ENCODE results near the gene FUCA1.
A peak's percentile ranks its signal among the peaks of the same experiment; 100 is the strongest.
"Not testable (repeated sequence)": the region's sequence is repeated elsewhere in the genome, so short reads cannot be mapped to it uniquely, and the experiment has no call there.

Gene FUCA1

GRCh38 chr1:23837908-23838307 is 30.2 kb downstream of the FUCA1 start:
- DNase-seq (ENCODE audit: low spot score): no peak

GRCh38 chr1:23836037-23836436 is 32.1 kb downstream of the FUCA1 start:
- no peak for DNase-seq (ENCODE audit: low spot score)

GRCh38 chr1:23834156-23834555 is 33.9 kb downstream of the FUCA1 start:
- DNase-seq (ENCODE audit: low spot score): not testable (repeated sequence)

GRCh38 chr1:23827717-23828116 is 40.4 kb downstream of the FUCA1 start:
- DNase-seq (ENCODE audit: low spot score): no peak

GRCh38 chr1:23826590-23826989 is 41.5 kb downstream of the FUCA1 start:
- DNase-seq (ENCODE audit: low spot score): not testable (repeated sequence)

- no peak for DNase-seq (ENCODE audit: low spot score)
Measured at GRCh38 chr1:23825762-23826522, 42.1 kb downstream of the FUCA1 start.

GRCh38 chr1:23825076-23825761 is 42.9 kb downstream of the FUCA1 start, which contains the start of gene HMGCL:
HMGCL (minus strand) TSS chr1:23825429; CDS start chr1:23825415, 14 bp downstream.
- DNase-seq (ENCODE audit: low spot score): peak; percentile 98

- peak; percentile 26 for DNase-seq (ENCODE audit: low spot score)
Measured at GRCh38 chr1:23824711-23825075, 43.4 kb downstream of the FUCA1 start.

GRCh38 chr1:23823767-23824166 is 44.3 kb downstream of the FUCA1 start:
- no peak for DNase-seq (ENCODE audit: low spot score)

GRCh38 chr1:23817633-23818032 is 50.5 kb downstream of the FUCA1 start:
- no peak for DNase-seq (ENCODE audit: low spot score)

GRCh38 chr1:23816906-23817305 is 51.2 kb downstream of the FUCA1 start:
- no peak for DNase-seq (ENCODE audit: low spot score)

GRCh38 chr1:23816361-23816760 is 51.7 kb downstream of the FUCA1 start:
- DNase-seq (ENCODE audit: low spot score): no peak

GRCh38 chr1:23814016-23814415 is 54.1 kb downstream of the FUCA1 start:
- no peak for DNase-seq (ENCODE audit: low spot score)

GRCh38 chr1:23810818-23811540 is 57.1 kb downstream of the FUCA1 start:
- DNase-seq (ENCODE audit: low spot score): peak; percentile 56

- peak; percentile 80 for DNase-seq (ENCODE audit: low spot score)
Measured at GRCh38 chr1:23809751-23810171, 58.3 kb downstream of the FUCA1 start.

GRCh38 chr1:23807453-23807852 is 60.6 kb downstream of the FUCA1 start:
- DNase-seq (ENCODE audit: low spot score): no peak

- no peak for DNase-seq (ENCODE audit: low spot score)
Measured at GRCh38 chr1:23806280-23806679, 61.8 kb downstream of the FUCA1 start.

- DNase-seq (ENCODE audit: low spot score): no peak
Measured at GRCh38 chr1:23805025-23805424, 63.1 kb downstream of the FUCA1 start.

GRCh38 chr1:23804183-23804835 is 63.8 kb downstream of the FUCA1 start:
- no peak for DNase-seq (ENCODE audit: low spot score)

GRCh38 chr1:23803674-23804073 is 64.4 kb downstream of the FUCA1 start:
- no peak for DNase-seq (ENCODE audit: low spot score)

- DNase-seq (ENCODE audit: low spot score): not testable (repeated sequence)
Measured at GRCh38 chr1:23802809-23803342, 65.2 kb downstream of the FUCA1 start.

GRCh38 chr1:23801876-23802275 is 66.2 kb downstream of the FUCA1 start:
- no peak for DNase-seq (ENCODE audit: low spot score)

Measured in AG20443 (cell line).